Measurements from ENCODE around the gene RUNX1.
A peak's percentile ranks its signal among the peaks of the same experiment; 100 is the strongest.
"Not testable (repeated sequence)": the region's sequence is repeated elsewhere in the genome, so short reads cannot be mapped to it uniquely, and the experiment has no call there.

RUNX1 gene

DNA sequence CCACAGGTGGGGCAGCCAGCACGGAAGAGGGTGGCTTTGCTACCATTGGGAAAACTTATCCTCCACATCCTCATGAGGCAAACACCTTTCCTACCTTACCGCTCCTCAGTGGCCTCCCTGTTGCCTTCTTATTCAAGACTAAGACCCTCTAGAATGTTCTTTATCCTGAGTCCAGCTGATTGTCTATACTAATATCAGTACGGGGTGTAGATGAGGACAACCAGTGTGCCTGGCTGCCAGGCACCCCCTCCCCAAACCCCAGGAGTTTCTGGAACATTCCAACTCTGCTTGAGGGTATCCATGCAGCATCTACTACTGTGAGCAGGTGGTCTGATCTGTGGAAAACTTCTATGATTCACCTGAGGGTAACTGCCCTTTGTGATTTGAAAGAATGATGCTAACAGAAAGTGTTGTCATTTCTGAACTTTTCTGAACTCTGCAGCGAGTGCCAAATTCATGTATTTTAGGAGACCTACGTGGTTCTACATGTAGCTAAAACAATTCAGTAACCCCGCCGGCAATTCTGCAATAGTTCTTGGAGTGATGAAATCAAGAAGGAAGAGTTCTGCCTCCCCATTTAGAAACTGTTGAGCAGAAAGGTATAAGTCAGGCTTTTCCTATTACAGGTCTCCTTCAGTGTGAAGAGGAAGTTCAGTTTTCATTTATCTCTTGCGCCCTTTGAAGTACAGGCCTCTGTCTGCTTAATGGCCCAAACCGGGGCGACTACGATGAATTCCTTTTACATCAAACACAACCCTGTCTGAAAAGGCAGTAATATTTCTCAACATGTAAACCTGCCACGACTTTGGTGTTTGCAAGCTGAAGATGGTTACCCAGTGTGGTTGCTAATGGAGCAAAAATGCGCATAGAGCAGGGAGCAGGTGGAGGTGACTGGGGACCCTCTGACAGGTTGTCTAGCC lies 80.4 kb downstream of the RUNX1 start:
- DNase-seq = no peak

DNA sequence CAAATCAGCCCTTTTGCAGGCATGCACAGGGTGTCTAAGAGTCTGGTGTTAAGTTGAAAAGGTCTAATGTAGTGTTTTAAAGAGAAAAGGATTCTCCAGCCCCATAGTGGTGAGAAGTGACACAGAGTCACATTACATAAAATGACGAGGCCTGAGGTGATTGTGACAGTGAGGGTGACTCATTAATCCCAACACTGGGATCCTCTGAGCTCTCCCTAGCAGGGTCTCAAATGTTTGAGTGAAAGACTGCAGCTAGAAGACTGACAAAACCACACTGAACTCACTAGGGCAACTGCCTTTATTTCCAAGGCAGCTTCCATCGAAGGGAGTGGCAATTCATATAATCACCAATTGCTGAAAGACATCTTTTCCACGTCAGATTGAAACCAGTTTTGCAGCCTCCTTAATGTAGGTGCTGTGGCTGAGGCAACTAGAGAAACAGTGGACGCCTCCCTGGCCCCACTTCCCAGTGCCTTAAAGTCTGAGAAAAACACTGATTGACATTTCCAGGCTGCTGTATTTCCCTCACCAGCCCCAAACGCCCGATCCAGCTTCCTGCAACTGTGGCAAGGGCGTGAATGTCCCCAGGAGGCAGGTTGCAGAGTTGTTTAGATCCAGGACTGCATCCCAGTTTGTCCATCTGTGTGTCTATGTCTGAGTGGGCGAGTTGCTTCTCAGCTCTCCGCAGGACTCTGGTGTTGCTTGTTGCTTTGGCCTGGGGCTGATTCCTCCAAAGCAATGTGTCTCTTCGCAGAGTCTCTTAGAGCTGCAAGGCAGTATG lies 81.4 kb downstream of the RUNX1 start:
- DNase-seq = no peak

DNA sequence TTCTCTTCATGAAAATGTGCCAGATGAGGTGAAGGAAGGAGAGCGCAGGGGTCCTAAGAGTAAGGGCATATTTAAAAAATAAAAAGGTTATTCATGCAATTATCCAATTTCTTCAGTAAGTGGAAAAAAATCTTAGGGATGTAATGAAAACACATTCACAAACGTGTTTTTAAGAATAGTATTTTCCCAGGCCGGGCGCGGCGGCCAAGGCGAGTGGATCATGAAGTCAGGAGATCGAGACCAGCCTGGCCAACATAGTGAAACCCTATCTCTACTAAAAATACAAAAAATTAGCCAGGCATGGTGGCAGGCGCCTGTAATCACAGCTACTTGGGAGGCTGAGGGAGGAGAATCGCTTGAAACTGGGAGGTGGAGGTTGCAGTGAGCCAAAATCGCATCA lies 82.2 kb downstream of the RUNX1 start:
- not testable (repeated sequence) for DNase-seq

DNA sequence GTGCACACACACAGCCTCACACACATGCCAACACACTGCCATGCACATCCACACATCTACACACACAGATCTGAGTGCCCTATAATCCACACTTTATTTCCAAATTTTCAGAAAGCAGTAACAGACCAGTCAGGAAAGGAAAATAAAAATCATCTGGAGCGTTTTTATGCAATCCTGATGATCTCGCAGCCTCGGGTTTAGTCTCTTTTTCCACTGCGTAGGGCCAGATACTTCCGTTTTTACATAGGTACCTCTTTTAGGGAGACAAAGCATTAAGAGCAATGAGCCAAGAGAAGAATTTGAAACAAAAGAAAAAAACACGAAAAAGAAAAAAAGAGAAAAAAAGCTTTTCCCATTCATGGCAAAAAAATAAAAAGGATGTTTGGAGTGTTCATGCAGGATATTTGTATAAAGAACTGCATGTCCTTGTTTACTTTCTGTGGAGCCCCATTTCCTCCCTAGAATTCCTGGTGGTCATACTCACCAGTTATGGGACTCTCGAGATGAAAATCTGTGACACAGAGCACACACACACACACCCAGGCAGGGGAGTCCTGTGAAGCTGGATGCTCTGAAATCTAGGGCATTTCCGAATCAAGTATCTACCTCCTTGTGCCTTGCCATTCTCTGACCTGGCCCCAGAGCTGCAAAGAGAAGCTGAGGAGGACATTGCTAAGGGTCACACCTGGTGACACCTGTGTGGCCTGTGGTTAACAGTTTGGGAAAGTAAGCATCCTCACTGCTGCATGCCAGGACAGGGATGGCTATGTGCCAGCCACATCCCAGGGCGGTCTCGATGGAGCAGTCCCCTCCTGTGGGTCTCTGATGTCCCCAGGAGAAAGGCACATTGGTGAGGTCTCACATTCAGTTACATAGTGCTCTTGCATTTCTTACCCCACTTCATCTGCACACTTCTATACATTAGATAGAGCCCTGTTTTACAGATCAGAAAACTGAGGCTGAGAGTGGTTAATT lies 83.6 kb downstream of the RUNX1 start:
- DNase-seq = no peak

DNA sequence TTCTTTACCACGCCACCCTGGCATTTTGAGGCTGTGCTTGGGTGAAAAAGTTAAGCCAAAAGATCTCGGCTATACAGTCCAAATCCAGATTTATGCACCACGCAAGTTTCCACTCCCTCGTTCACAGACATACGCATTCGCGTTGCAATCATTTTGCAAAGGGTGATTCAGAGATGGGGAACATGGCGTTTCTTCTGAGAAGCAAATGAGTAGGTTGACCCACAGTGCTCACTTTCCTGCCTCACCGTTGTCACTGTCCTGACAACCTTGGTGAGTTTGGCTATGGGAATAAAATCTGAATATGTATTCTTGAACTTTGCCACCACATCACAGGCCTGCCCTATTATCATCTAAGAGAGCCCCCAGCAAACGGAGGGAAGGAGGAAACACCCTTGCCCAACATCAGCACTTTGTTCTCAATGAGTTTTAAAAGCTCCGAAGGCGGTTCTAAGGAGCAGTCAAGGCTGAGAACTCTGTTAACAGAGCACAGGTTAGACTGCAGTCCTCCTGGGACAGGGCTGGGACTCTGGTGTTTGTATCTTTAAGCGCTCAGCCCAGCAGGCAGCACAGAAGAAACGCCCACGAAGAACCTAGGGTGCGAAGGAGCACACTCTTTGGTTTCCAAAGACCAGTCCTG lies 86.4 kb downstream of the RUNX1 start:
- no peak for DNase-seq

DNA sequence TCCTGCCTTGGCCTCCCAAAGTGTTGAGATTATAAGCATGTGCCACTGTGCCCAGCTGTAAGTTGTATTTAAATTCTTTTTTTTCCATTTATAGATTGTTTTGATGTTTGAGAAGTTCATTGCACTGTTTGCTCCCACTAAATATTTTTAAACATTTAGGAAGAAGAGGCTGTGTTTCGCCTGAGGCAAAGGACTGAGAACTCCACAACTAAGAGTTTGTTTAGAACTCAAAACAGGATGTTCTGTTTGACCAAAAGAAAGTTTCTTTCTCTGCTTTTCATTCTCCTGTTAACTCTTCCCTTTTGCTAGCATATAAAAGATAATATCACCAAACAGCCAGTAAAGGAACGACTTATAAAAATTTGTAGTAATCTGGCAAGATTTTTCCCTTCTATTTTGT lies 87.0 kb downstream of the RUNX1 start:
- no peak for DNase-seq

DNA sequence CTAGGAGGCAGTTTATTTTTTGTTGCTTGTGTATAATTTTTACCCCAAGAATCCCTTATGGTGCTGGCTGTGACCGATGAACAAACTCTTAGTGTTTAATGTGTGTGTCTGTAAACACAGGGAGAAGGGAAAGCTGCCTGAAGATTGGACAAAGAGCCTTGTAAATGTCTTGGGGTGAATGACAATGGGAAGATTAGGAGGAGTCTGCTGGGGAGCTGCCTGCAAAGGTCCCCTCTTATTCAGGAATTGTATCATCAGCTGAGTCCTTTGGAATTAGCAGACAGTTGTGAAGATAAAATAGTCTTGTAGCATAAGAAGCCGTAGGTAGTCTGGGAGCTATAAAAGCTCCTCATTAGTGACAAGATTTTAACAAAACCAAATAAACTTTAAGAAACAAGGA lies 88.4 kb downstream of the RUNX1 start:
- no peak for DNase-seq

DNA sequence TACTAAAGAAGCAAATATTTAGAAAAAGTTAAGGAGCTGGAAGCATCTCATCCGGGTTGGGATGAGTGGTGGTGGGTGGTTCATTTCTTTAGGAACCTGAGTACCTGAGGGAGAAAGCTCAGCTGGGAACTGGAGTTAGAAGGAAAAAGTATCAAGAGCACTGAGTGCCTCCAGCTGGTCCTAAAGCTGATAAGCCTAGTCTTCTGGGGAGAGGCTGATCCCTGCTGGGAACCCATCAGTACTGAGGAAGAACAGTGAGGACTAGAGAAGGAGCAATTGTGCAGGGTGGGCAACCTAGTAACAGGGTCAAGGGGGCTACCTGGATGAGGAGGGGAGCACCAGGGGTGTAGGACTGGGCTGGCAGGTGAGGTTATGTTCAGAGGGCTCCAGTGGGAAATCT lies 89.5 kb downstream of the RUNX1 start:
- DNase-seq = no peak

DNA sequence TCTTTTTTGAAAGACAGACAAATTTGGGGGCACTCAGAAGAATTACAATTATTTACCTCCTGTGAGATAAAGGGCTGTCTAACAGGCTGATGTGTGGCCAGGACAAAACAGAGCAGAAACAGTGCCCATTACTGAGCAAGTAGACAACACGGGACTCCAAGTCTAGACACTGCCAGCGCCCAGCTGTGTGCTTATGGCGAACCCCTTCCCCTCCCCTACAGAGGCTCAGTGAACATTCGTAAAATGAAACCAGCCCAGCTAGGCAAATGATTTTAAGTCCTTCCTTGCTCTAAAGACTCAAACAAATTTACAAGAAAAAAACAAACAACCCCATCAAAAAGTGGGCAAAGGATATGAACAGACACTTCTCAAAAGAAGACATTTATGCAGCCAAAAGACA lies 91.1 kb downstream of the RUNX1 start:
- no peak for DNase-seq

DNA sequence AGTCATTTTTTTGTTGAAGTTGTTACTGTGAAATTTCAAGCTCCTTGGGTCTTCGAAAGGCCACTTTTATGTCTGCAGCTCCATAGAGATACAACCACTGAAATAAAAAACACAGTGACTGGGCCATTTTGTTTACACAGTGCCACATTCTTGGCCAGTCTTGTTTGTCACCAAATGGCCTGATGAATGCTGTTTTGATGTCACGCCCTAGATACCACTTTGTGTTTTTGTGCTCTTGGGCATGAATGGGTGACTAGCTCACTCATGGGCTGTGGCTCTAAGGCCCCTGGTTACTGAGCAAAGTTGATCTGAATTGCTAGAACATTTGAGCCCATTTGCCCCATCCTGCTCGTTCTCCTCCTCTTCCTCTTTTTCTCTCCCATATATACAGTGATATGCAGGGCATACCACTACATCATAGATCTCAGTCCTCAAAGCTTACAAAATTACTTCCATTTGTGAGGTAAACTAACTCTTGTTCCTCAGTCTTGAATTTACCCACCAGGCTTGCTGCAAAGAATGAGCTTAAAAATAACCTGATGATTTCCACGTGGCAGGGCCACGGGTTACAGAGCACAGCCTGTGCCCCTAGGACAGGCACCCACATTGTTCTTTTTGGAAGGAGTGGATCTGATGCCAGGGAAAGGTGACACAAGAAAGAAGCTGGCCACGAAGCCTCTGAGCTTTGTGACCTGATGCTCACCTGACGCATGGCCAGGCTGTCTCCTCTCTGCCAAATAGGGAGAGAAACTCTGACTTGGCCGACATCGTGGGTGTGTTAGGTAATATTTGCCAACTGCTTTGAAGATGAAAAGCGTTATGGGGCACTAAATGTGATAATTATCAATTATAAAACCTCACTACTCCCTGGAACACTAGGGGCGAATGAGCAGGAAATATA lies 92.4 kb downstream of the RUNX1 start:
- no peak for DNase-seq

DNA sequence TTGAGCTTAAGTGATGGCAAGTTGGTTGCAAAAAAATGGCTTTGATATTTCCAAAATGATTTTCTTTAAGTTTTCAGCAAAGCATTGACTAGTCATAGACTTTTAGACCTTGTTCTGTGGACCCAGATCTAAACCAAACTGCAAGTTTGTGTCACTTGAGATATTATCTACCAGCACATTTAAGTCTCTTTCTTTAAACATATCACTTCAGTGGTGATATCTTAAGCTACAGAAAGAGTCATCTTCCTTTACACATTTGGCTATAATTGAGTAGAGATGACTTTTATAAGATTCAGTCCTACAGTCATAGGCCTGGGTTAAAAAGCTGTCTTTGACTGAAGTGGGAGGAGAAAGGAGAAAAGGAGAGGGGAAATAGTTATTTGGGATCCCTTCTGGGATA lies 95.2 kb downstream of the RUNX1 start:
- DNase-seq = no peak

DNA sequence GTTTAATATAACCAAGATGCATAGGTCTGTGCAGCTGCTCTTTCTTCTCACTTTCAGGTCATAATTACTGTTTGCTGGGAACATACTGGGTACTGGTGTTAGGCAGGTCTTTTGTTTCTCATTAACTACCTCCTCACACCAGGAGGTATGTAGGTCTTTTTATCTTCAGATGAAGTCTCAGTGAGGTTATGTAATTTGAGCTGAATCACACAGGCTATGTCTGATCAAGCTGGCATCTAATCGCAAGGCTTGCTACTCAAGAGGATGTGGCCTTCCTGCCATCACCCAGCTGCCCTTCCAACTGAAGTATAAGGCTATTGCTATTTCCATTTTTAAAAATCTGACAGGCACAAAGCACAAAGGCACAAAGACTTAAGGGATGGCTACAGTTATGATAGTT lies 96.4 kb downstream of the RUNX1 start:
- peak; percentile 76 for DNase-seq

DNA sequence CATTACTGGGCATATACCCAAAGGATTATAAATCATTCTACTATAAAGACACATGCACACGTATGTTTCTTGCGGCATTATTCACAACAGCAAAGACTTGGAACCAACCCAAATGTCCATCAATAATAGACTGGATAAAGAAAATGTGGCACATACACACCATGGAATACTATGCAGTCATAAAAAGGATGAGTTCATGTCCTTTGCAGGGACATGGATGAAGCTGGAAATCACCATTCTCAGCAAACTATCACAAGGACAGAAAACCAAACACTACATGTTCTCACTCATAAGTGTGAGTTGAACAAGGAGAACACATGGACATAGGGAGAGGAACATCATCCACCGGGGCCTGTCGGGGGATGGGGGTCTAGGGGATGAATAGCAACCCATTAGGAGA lies 97.2 kb downstream of the RUNX1 start:
- not testable (repeated sequence) for DNase-seq

DNA sequence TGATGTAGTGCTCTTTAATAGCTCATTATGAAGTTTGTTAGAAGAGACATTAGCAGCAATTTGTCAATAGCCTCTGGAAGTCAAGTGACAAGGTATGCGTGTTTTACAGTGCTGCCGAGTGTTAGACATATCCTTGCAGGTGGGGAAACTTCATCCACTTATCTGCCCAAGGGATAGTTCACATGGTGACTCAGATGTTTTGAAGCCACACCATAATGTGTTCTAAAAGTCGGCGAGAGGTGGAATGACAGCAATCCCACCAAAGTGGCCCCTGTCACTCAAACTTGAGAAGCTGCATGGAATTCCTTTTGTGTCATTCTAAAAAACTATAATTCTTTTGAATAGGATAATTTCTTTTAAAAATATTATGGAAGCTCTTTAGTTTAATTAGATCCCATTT lies 98.1 kb downstream of the RUNX1 start:
- DNase-seq = no peak

DNA sequence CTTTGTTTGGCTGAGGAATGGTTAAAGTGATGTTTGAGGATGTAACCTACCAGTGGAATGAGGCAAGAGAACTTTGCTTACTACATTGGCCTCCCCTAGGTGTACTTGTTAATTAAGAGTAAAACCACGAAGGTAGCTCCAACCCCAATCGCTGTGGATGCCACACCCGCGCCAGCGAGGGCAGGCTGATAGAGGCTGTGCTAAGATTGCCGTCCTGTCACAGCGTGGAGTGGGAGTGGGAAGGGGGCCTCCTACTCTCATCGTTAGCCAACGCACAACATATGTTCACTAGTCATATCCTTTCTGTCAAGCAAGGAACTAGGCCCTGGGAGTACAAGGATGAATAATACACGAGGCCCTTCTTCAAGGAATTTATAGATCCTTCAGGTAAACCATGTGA lies 99.6 kb downstream of the RUNX1 start:
- no peak for DNase-seq

DNA sequence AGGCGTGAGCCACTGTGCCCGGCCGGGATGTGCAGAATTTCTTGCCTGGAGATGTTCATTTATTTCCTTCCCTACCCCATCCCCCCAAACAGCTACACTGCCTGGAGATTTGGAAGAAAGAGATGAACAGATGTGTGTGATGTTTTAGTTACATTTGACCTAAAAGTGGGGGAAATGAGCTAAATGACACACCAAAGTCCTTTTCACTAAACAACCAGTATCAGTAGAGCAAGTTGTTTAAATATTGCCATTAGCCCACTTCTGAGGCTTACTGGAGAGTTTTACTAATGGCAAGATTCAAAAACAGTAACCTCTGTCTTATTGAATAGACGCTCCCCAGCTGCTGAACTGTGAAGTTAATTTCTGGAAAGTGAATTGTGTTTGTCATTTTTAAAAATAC lies 100.1 kb downstream of the RUNX1 start:
- no peak for DNase-seq

DNA sequence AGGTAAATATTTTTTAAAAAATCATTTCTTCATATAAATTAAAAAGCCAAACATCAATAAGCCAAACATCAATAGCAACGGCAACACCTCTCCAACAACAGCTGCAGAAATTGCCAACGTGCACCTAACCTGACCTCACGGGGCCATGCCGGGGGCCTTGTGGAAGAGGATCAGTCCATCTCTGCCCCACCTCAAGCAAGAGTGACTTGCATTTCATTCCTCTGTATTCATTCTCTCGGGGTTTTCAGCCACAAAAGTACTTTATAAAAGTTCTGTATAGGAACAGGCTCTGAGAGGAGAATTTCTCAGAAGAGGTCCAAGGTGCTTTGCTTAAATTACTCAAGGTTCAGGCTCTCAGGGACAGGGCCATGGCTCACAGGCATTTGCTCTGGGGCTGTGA lies 100.9 kb downstream of the RUNX1 start:
- no peak for DNase-seq

DNA sequence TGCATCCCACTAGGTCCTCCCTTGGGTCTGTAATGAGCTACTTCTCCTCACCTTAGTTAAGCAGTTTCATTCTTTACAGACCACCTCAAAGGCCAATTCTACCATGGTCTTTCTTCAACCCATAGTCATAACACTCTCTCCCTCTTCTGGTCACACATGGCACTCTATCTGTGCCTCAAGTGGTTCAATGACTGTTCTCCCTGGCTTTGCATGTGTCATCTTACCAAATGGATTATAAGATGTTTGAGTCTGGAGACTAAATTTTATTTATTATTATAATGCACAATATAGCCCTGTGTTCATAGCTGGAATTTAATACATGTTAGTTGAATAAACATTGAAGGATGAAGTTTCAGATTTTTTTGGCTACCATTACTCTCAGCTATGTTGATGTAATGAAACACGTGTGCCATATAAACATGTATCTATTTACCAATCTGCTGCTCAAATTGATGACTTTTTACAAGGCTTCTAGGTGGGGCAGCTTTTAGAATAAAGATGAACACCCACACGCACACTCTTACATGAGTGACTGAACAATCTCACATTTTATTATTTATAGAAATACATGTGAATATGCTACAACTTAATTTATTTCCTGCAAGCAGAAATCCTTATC lies 102.1 kb downstream of the RUNX1 start:
- no peak for DNase-seq

DNA sequence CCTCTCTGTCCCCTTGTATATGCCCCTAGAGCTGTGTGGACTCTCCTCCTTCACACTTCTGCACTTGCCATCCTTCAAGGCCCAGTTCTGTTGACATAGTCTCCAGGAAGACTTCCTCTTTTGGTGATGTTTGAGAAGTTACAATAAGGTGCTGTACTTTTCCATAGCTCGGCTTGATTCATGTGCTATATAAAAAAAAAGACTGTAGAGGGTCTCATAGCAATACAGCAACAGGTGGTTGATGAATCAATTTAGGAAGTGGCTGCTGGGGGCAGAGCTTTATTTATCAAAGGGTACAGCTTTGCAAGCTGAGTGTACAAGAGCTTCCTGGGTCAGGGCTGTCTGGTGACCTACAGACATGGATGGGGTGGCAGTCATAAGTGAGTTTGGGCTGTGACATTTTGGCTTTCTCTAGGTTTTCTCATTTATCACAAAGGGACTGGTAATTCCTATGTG lies 102.7 kb downstream of the RUNX1 start:
- no peak for DNase-seq

DNA sequence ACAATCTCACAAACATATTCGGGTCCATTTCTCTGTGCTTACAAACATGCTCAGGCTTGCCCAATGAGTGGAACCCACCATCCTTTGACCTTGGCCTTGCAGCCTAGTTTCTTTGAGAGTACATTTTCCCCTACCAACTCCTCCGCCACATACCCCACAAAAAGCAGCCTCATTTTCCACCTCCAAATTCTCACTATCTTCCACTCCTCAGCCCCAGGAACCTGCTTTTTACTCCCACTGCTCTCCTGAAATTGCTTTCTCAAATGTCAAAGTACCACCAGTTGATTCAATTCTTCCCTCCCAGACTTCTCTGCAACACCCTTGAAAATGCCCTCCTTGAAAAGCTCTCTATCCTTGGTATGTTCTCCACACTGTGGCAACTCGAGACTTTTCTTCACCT lies 103.8 kb downstream of the RUNX1 start:
- DNase-seq = no peak
